Testis (tissue), 3 donors: ENCODE measurements around the gene ANXA6. TPM values are rescaled to one million over a fixed set of nuclear protein-coding genes. Genes with fewer than 3 reads are reported as not detected.

Experiments
- DNase-seq: peaks from one replicate; pipeline ENCODE4 v3.0.0-alpha.2; 2019
- H3K27ac ChIP-seq, 2 donors: fragments of 200-600 bp; sonication (generic); one replicate each; pipeline ENCODE4 v1.5.1; 2019
- H3K27me3 ChIP-seq: fragments of 200-600 bp; sonication (generic); one replicate; pipeline ENCODE4 v1.5.1; 2019
- H3K36me3 ChIP-seq: fragments of 200-600 bp; sonication (generic); one replicate; pipeline ENCODE4 v1.5.1; 2017; ENCODE audit warnings: low read depth; ENCODE audit errors: missing control alignments
- H3K4me1 ChIP-seq: fragments of 200-600 bp; sonication (generic); one replicate; pipeline ENCODE4 v1.5.1; 2019
- H3K4me3 ChIP-seq, 2 donors: fragments of 200-600 bp; sonication (generic); one replicate each; pipeline ENCODE4 v1.5.1; 2017 to 2019
- H3K9me3 ChIP-seq: fragments of 200-600 bp; sonication (generic); one replicate; pipeline ENCODE4 v1.5.1; 2017
- POLR2A ChIP-seq: fragments of 450-650 bp; IDR thresholded peaks from one replicate; pipeline ENCODE4 v1.6.1; 2017; ENCODE audit warnings: antibody characterized with exemption, mild to moderate bottlenecking, moderate library complexity
- WGBS, 2 donors: methylation state at CpG; one replicate each; pipeline ENCODE4 v1.1.5; 2018; 5-methylcytosine and 5-hydroxymethylcytosine counted together
- intact Hi-C: fragments of 100-400 bp; cut with DNase I; formaldehyde crosslinking; loops from one replicate; pipeline ENCODE4 v1.15.1; 2023; ENCODE audit warnings: low total_unique reads
- polyA plus RNA-seq: library from polyadenylated mRNA; stranded (reverse); fragments of 350-450 nt; fragmentation: Illumina TruSeq; extraction: RNeasy Lipid Tissue Mini Kit (QIAGEN cat#74804); gene quantifications from one replicate; pipeline ENCODE4 v1.2.3, GENCODE V29; 2014; ENCODE audit warnings: low read depth, low replicate concordance; ENCODE audit not compliant: insufficient read depth
- total RNA-seq, 2 donors: library from RNA; depleted of rRNA; stranded (reverse); fragments of >200 nt; gene quantifications; one replicate each; pipeline ENCODE4 v1.2.3, GENCODE V29; 2016
- TF ChIP-seq, protein P1 (sequence below), 3 experiments: fragments of 450-650 bp in 2 of 3; fragments of 200-600 bp in 1 of 3; sonication (generic) in 1 of 3; IDR thresholded peaks; one replicate each; pipeline ENCODE4 v1.5.1; 2016 to 2019; ENCODE audit warnings: antibody characterized with exemption in 3 of 3, mild to moderate bottlenecking in 2 of 3, moderate library complexity in 1 of 3

The ANXA6 gene
- total and polyA plus RNA-seq, 3 donors from 2014 or later, result 116 to 180 (median 152) TPM

DNA sequence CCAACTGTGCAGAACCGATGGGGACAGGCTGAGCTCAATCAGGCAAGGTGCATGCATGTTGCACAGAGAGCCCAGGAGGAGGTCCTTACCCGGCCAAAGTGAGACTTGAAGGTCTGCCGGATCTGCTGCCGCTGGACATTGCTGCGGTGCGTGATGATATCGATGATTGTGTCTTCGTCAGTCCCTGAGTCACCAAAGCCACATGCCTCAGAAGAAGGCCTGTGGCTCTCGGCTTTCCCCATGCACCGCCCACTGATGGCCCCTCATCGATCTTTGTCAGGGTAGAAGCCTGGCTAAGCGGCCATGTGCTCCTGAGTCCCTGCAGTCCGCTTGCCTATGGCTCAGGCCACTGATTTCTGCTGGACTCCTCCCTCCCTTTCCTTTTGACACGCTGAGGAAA lies 34.8 kb downstream of the ANXA6 start:
- TF ChIP-seq POLR2A, result no peak
- TF ChIP-seq, protein P1, sequence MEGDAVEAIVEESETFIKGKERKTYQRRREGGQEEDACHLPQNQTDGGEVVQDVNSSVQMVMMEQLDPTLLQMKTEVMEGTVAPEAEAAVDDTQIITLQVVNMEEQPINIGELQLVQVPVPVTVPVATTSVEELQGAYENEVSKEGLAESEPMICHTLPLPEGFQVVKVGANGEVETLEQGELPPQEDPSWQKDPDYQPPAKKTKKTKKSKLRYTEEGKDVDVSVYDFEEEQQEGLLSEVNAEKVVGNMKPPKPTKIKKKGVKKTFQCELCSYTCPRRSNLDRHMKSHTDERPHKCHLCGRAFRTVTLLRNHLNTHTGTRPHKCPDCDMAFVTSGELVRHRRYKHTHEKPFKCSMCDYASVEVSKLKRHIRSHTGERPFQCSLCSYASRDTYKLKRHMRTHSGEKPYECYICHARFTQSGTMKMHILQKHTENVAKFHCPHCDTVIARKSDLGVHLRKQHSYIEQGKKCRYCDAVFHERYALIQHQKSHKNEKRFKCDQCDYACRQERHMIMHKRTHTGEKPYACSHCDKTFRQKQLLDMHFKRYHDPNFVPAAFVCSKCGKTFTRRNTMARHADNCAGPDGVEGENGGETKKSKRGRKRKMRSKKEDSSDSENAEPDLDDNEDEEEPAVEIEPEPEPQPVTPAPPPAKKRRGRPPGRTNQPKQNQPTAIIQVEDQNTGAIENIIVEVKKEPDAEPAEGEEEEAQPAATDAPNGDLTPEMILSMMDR (IDR thresholded peaks at IDR 0.05), result no peak
- no peaks in the 10 kb centered on the region for H3K27me3 ChIP-seq
- H3K4me1 ChIP-seq, result no peaks in the 10 kb centered on the region
- H3K4me3 ChIP-seq, result no peak overlapping the region
- H3K36me3 ChIP-seq, result no peaks in the 10 kb centered on the region
- DNase-seq, result no peak
- 88 to 91% methylated on average over 10 to 14 of the region's 14 CpGs for WGBS, 2 donors
- no peak overlapping the region for H3K27ac ChIP-seq
- H3K9me3 ChIP-seq, result no peaks in the 10 kb centered on the region
- intact Hi-C loops, result loop anchor here (5.0 kb wide), 1 partner anchor 44 kb away; no protein-coding TSS in a partner anchor

DNA sequence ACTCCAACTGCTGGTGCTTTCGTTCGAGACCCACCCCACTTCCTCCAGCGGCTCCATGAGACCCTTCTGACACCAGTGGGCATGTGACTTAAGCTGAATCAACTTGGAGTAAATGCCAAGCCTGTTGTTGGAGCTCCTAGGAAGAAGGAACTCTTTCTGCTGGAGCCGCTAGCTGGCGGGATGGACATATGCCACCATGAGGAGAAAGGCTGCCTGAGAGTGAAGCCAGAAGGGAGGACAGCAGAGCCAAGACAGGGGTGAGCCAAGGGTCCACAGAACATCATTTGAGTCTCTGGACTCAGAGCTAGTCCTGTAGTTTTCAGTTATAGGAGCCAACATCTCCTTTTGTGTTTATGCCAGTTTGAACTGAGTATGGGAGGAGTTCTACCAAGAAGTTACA lies 35.9 kb downstream of the ANXA6 start:
- Histone ChIP-seq H3K4me3 (no peak overlapping the region), H3K36me3 (no peaks in the 10 kb centered on the region), H3K27ac (no peak overlapping the region), H3K9me3 (no peaks in the 10 kb centered on the region), H3K4me1 (no peaks in the 10 kb centered on the region), H3K27me3 (no peaks in the 10 kb centered on the region)
- TF ChIP-seq, protein P1 (IDR thresholded peaks at IDR 0.05), result no peak
- TF ChIP-seq POLR2A, result no peak
- no peak for DNase-seq
- intact Hi-C loops, result loop anchor here (5.0 kb wide), 1 partner anchor 46 kb away; no protein-coding TSS in a partner anchor
- 65 to 76% methylated on average over 5 of the region's 5 CpGs for WGBS, 2 donors

DNA sequence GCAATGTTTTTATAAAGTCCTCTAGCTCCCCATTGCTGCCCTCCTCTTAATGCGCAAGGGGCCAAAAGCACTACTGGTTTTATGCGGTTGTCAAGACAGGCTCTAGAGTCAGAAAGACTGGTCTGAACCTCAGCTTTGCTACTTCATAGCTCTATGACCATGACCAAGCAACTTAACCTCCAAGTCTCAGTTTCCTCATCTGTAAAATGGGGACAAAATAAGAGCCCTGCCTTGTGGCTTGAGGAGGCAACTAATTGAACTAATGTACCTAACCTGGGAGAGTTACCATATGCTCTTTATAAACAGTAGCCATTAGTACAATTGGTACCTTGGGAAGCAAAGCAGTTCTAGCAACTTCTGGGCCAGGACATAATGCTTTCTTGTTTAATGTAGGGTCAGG lies 36.5 kb downstream of the ANXA6 start:
- H3K4me3 ChIP-seq, result no peak overlapping the region
- intact Hi-C loops, result loop anchor here (5.0 kb wide), 1 partner anchor 46 kb away; no protein-coding TSS in a partner anchor
- no peaks in the 10 kb centered on the region for H3K27me3 ChIP-seq
- TF ChIP-seq, protein P1 (IDR thresholded peaks at IDR 0.05), result no peak
- TF ChIP-seq POLR2A, result no peak
- no peaks in the 10 kb centered on the region for H3K36me3 ChIP-seq
- no peak for DNase-seq
- H3K27ac ChIP-seq, result no peak overlapping the region
- no peaks in the 10 kb centered on the region for H3K9me3 ChIP-seq
- H3K4me1 ChIP-seq, result no peaks in the 10 kb centered on the region
- 88 to 91% methylated on average over 2 of the region's 2 CpGs for WGBS, 2 donors

DNA sequence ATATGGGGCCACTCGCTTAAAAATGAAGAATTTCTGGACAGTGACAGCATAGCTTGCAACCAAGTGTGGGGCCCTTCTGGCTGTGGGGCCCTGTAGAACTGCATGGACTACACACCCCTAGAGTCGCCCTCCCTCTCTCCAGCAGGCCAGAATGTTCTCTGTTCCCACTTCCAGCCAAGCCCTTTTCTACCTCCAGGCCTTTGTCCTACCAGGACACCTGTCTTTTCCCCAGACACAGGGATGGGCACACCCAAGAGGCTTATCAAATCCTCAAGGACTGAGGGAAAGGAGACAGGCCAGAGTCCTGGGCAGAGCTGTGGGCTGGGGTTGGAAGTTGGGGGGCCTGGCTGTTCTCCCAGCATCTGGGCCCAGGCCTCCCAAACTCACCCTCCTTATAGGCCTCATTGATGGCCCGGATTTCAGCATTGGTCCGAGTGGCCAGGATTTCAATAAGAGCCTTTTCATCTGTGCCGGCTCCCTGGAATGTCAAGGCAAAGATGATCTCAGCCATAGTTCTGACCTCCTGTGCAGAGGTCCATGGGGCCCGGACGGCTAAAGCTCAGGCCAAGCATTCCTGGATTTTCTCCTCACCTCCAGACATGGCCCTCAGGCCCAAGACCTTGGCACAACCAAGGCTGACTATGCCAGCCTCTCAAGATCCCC lies 38.5 kb downstream of the ANXA6 start:
- no peaks in the 10 kb centered on the region for H3K4me1 ChIP-seq
- H3K36me3 ChIP-seq, result no peaks in the 10 kb centered on the region
- intact Hi-C loops, result no loop called here
- H3K4me3 ChIP-seq, result no peak overlapping the region
- DNase-seq, result no peak
- H3K27ac ChIP-seq, result no peak overlapping the region
- 61 to 69% methylated on average over 7 of the region's 7 CpGs for WGBS, 2 donors
- no peak for TF ChIP-seq POLR2A
- TF ChIP-seq, protein P1 (IDR thresholded peaks at IDR 0.05), result no peak
- no peaks in the 10 kb centered on the region for H3K27me3 ChIP-seq
- H3K9me3 ChIP-seq, result no peaks in the 10 kb centered on the region
